Progenitor cell of endocrine pancreas (in vitro differentiated cells): ENCODE data around the gene WT1. TPM values are rescaled to one million over a fixed set of nuclear protein-coding genes. Genes with fewer than 3 reads are reported as not detected.

Source experiments
- DNase-seq: peaks from one replicate; pipeline ENCODE4 v3.0.0; 2021; ENCODE audit warnings: low spot score; ENCODE audit not compliant: unreplicated experiment
- H3K27ac Mint-ChIP-seq: 2 replicates; pipeline ENCODE4 v1.8.0; 2021; ENCODE audit warnings: mild to moderate bottlenecking, moderate library complexity, mixed read lengths
- H3K27me3 Mint-ChIP-seq: 2 replicates; pipeline ENCODE4 v1.8.0; 2021; ENCODE audit warnings: mixed read lengths
- H3K36me3 Mint-ChIP-seq: 2 replicates; pipeline ENCODE4 v1.8.0; 2022; ENCODE audit warnings: mixed read lengths; ENCODE audit not compliant: insufficient read depth
- H3K4me1 Mint-ChIP-seq: 2 replicates; pipeline ENCODE4 v1.8.0; 2021; ENCODE audit warnings: low read depth, mixed read lengths
- H3K4me3 Mint-ChIP-seq: 2 replicates; pipeline ENCODE4 v1.8.0; 2021; ENCODE audit warnings: low read depth, mild to moderate bottlenecking, moderate library complexity, mixed read lengths
- H3K9me3 Mint-ChIP-seq: 2 replicates; pipeline ENCODE4 v1.8.0; 2021; ENCODE audit warnings: low read depth, mixed read lengths
- total RNA-seq: library from RNA; stranded (reverse); gene quantifications from 2 replicates; pipeline ENCODE4 v1.2.1, GENCODE V29; 2021
- TF ChIP-seq, protein P1 (sequence below): fragments of 200-600 bp; sonication (generic); IDR thresholded peaks from one replicate; pipeline ENCODE4 v1.5.0; 2021; ENCODE audit warnings: antibody characterized with exemption, mild to moderate bottlenecking; ENCODE audit not compliant: unreplicated experiment

Gene WT1
- total RNA-seq, 1 donor from 2014 or later = not detected

DNA sequence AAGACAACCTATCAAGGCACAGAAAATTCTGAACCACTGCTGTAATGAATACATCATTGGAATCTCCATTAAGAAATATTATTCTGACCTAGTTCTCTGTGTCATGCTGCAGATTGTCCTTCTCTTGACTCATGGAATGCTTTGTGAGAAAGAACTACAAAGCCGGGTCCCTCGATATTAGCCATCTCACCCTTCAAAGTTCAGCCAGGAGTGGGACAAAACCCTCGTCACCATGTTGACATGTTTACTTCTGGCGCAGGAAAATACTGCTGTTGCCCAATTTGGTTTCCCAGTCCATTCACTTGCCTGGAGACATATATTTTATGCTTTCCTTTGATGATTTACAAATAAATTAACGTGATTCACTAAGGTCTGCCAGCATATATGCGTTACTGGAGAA, 10.9 kb upstream of the WT1 start:
- Mint-ChIP-seq H3K27me3 (peaks cover 68% of the 10 kb centered on the region), H3K4me3 (no peak overlapping the region), H3K36me3 (no peaks in the 10 kb centered on the region), H3K27ac (no peak overlapping the region), H3K9me3 (no peaks in the 10 kb centered on the region), H3K4me1 (peaks cover 4% of the 10 kb centered on the region)
- TF ChIP-seq, protein P1, sequence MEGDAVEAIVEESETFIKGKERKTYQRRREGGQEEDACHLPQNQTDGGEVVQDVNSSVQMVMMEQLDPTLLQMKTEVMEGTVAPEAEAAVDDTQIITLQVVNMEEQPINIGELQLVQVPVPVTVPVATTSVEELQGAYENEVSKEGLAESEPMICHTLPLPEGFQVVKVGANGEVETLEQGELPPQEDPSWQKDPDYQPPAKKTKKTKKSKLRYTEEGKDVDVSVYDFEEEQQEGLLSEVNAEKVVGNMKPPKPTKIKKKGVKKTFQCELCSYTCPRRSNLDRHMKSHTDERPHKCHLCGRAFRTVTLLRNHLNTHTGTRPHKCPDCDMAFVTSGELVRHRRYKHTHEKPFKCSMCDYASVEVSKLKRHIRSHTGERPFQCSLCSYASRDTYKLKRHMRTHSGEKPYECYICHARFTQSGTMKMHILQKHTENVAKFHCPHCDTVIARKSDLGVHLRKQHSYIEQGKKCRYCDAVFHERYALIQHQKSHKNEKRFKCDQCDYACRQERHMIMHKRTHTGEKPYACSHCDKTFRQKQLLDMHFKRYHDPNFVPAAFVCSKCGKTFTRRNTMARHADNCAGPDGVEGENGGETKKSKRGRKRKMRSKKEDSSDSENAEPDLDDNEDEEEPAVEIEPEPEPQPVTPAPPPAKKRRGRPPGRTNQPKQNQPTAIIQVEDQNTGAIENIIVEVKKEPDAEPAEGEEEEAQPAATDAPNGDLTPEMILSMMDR = no peak
- DNase-seq = no peak

DNA sequence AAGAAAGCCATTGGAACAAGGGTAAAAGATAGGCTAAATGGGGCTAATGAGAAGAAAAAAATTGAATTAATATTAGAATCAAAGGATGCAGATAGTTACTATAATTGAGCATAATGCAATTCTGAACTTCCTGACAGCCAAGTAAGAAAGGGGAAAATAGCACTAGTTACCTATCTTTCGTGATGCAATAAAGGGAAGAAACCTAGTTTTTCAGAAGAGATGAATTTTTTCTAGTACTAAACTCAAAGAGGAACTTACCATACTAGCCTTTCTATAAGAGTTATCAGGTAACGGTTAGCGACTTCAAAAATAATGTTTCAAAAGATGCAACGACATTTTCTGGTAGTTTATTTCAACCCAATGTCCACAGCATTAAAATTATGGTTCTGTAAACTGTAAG, 8.8 kb upstream of the WT1 start:
- Mint-ChIP-seq H3K27me3 (peaks cover 81% of the 10 kb centered on the region), H3K27ac (no peak overlapping the region), H3K4me3 (no peak overlapping the region), H3K36me3 (no peaks in the 10 kb centered on the region), H3K9me3 (no peaks in the 10 kb centered on the region), H3K4me1 (peaks cover 6% of the 10 kb centered on the region)
- TF ChIP-seq, protein P1 = no peak
- no peak for DNase-seq

DNA sequence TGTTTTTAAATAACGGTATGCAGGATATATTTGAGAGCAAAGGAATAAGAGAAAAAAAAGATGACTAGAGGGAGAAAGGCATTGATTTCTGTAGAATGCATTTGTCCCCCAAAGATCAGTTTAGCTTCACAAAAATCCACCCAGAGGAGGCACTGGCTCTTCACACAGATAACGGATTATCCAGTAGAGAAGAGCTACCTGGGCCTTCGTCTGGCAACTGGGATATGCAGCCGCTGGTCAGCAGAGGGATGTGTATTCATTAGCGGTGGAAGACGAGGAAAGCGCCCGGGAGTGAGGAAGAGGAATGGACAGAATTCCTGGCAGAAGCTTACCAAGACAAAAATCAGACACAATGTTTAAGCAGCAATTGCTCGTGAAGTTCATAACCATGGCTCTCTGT, 5.6 kb upstream of the WT1 start:
- Mint-ChIP-seq H3K36me3 (no peaks in the 10 kb centered on the region), H3K4me1 (peaks cover 2% of the 10 kb centered on the region), H3K27ac (no peak overlapping the region), H3K27me3 (peaks cover 91% of the 10 kb centered on the region), H3K9me3 (no peaks in the 10 kb centered on the region), H3K4me3 (no peak overlapping the region)
- TF ChIP-seq, protein P1 = no peak
- no peak for DNase-seq

DNA sequence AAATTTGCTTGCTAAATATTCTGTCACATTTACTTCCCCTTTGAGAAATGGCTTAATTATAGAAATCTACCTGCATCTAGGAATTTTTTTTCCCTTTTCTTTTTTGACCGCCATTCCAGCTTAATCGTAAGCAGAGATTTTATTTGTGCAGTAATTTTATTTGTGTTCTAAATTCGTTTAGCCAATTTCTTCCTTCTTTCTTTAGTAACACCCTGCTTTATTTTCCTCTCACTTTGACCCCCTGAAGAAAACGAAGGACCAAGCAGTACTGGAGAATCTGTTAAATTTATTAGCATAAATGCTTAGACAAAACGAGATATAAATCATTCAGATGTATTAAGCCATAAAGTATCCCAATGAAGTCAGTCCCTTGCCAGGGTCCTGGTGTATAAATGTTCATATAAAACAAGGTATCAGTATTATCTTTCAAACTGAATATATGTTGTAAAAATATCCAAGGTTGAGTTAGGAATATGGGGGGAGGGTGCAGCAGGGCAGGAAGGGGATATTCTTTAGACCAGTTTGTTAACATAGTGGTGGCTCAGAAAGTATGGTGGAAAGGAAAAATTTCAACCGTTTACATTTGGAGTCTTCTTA, 5.1 kb upstream of the WT1 start:
- no peak overlapping the region for H3K4me3 Mint-ChIP-seq
- no peak overlapping the region for H3K27ac Mint-ChIP-seq
- no peaks in the 10 kb centered on the region for H3K36me3 Mint-ChIP-seq
- TF ChIP-seq, protein P1 = no peak
- peaks cover 6% of the 10 kb centered on the region for H3K4me1 Mint-ChIP-seq
- peaks cover 91% of the 10 kb centered on the region for H3K27me3 Mint-ChIP-seq
- no peaks in the 10 kb centered on the region for H3K9me3 Mint-ChIP-seq
- no peak for DNase-seq

DNA sequence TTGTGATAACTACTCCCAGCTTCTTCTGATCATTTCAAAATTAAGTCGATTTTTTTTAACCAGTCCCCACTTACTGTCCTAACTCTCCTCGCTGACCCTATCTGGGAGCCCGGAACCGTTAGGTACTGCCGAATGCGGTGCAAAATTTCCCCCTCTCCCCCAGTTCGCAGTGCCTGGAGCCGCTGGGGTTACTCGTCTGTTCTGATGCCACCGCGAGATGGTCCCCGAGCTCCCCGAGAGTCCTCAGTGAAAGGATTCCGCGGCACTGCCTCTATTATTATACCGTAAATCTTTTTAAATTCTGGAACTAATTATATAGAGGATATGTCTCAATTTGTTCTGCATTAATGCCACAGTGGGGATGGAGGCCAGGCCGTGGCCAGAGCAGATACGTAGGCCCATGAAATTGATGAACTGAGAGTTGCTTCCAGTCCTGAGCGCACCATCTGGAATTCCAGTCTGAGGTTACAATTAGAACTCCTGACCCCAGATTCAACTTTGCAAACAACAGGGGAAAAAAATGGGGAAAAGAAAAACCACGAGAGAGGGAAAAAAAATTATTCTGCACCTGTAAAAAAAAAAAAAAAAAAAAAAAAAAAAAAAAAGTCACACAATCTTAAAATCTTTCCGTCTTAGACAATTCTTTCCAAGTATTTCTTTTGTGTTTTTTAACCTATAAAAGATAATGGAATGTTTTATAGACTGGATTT, 4.3 kb upstream of the WT1 start:
- H3K4me1 Mint-ChIP-seq = peaks cover 6% of the 10 kb centered on the region
- no peak for DNase-seq
- no peaks in the 10 kb centered on the region for H3K36me3 Mint-ChIP-seq
- no peak overlapping the region for H3K27ac Mint-ChIP-seq
- H3K9me3 Mint-ChIP-seq = no peaks in the 10 kb centered on the region
- peaks cover 87% of the 10 kb centered on the region for H3K27me3 Mint-ChIP-seq
- TF ChIP-seq, protein P1 = no peak
- H3K4me3 Mint-ChIP-seq = no peak overlapping the region
